Activated naive CD8-positive, alpha-beta T cell treated with anti-CD3 and anti-CD28 coated beads, Interleukin-2, amount 50 U/mL, for 24 hours (primary cell): Measurements from ENCODE around the gene UCN.
A peak's percentile ranks its signal among the peaks of the same experiment; 100 is the strongest.
"Not testable (repeated sequence)": the region's sequence is repeated elsewhere in the genome, so short reads cannot be mapped to it uniquely, and the experiment has no call there.

Source experiments
- ATAC-seq: fragments of 150-1000 bp; cut with Tn5 transposase; one replicate; pipeline ENCODE4 v1.10.0; 2021
- DNase-seq: peaks from one replicate; pipeline ENCODE4 v3.0.0; 2021
- H3K27ac Mint-ChIP-seq: one replicate; pipeline ENCODE4 v1.8.0; 2021; ENCODE audit warnings: mild to moderate bottlenecking, mixed read lengths
- H3K27me3 Mint-ChIP-seq: one replicate; pipeline ENCODE4 v1.8.0; 2021; ENCODE audit warnings: mixed read lengths
- H3K36me3 Mint-ChIP-seq: one replicate; pipeline ENCODE4 v1.8.0; 2021; ENCODE audit warnings: low read depth, mixed read lengths
- H3K4me1 Mint-ChIP-seq: one replicate; pipeline ENCODE4 v1.8.0; 2021; ENCODE audit warnings: mixed read lengths
- H3K4me3 Mint-ChIP-seq: one replicate; pipeline ENCODE4 v1.8.0; 2021; ENCODE audit warnings: mild to moderate bottlenecking, moderate library complexity, mixed read lengths
- H3K9me3 Mint-ChIP-seq: one replicate; pipeline ENCODE4 v1.8.0; 2021; ENCODE audit warnings: mixed read lengths

Gene UCN

GRCh38 chr2:27306136-27306535, 2.1 kb downstream of the UCN start:
- Mint-ChIP-seq H3K27ac (no peak overlapping the region), H3K27me3 (peaks cover 15% of the 10 kb centered on the region), H3K4me1 (peaks cover 12% of the 10 kb centered on the region), H3K4me3 (no peak overlapping the region), H3K9me3 (no peaks in the 10 kb centered on the region), H3K36me3 (peaks cover 8% of the 10 kb centered on the region)
- ATAC-seq (no peak), DNase-seq (no peak)

- Mint-ChIP-seq H3K36me3 (peaks cover 8% of the 10 kb centered on the region), H3K9me3 (no peaks in the 10 kb centered on the region), H3K27me3 (peaks cover 15% of the 10 kb centered on the region), H3K4me1 (peaks cover 12% of the 10 kb centered on the region), H3K4me3 (no peak overlapping the region), H3K27ac (no peak overlapping the region)
- ATAC-seq (no peak), DNase-seq (no peak)
These were observed 2.7 kb downstream of the UCN start for GRCh38 chr2:27305516-27305915.

GRCh38 chr2:27304488-27305240, 3.6 kb downstream of the UCN start:
- Mint-ChIP-seq H3K4me1 (peaks cover 12% of the 10 kb centered on the region), H3K4me3 (no peak overlapping the region), H3K36me3 (peaks cover 4% of the 10 kb centered on the region), H3K9me3 (no peaks in the 10 kb centered on the region), H3K27ac (no peak overlapping the region), H3K27me3 (peaks cover 15% of the 10 kb centered on the region)
- ATAC-seq (no peak), DNase-seq (no peak)

GRCh38 chr2:27303093-27304025, 4.9 kb downstream of the UCN start:
- Mint-ChIP-seq H3K27me3 (peaks cover 22% of the 10 kb centered on the region), H3K4me1 (peaks cover 12% of the 10 kb centered on the region), H3K36me3 (no peaks in the 10 kb centered on the region), H3K9me3 (no peaks in the 10 kb centered on the region), H3K27ac (no peak overlapping the region), H3K4me3 (peak overlapping the region; percentile 52)
- ATAC-seq (peak; percentile 74), DNase-seq (peak; percentile 44)

GRCh38 chr2:27300606-27301005, 7.6 kb downstream of the UCN start:
- ATAC-seq, H3K4me3 Mint-ChIP-seq, H3K4me1 Mint-ChIP-seq, H3K27ac Mint-ChIP-seq, H3K36me3 Mint-ChIP-seq, DNase-seq, H3K9me3 Mint-ChIP-seq: not testable (repeated sequence)
- peaks cover 23% of the 10 kb centered on the region for H3K27me3 Mint-ChIP-seq

- H3K27me3 Mint-ChIP-seq = peaks cover 14% of the 10 kb centered on the region
- H3K27ac Mint-ChIP-seq = no peak overlapping the region
- DNase-seq (no peak), ATAC-seq (no peak)
- no peak overlapping the region for H3K4me3 Mint-ChIP-seq
- H3K4me1 Mint-ChIP-seq = peaks cover 3% of the 10 kb centered on the region
- H3K9me3 Mint-ChIP-seq = no peaks in the 10 kb centered on the region
- H3K36me3 Mint-ChIP-seq = no peaks in the 10 kb centered on the region
These were observed 9.7 kb downstream of the UCN start for GRCh38 chr2:27298391-27299080.

GRCh38 chr2:27297195-27297594, 11.1 kb downstream of the UCN start:
- H3K9me3 Mint-ChIP-seq = no peaks in the 10 kb centered on the region
- H3K27me3 Mint-ChIP-seq = peaks cover 16% of the 10 kb centered on the region
- no peaks in the 10 kb centered on the region for H3K4me1 Mint-ChIP-seq
- H3K27ac Mint-ChIP-seq = no peak overlapping the region
- no peak overlapping the region for H3K4me3 Mint-ChIP-seq
- DNase-seq = no peak
- ATAC-seq = no peak
- no peaks in the 10 kb centered on the region for H3K36me3 Mint-ChIP-seq

GRCh38 chr2:27296481-27296880, 11.8 kb downstream of the UCN start:
- H3K27ac Mint-ChIP-seq = no peak overlapping the region
- DNase-seq = no peak
- H3K4me3 Mint-ChIP-seq = no peak overlapping the region
- H3K9me3 Mint-ChIP-seq = no peaks in the 10 kb centered on the region
- H3K27me3 Mint-ChIP-seq = peaks cover 17% of the 10 kb centered on the region
- no peaks in the 10 kb centered on the region for H3K4me1 Mint-ChIP-seq
- ATAC-seq = no peak
- H3K36me3 Mint-ChIP-seq = no peaks in the 10 kb centered on the region

GRCh38 chr2:27294928-27295327, 13.3 kb downstream of the UCN start:
- no peaks in the 10 kb centered on the region for H3K9me3 Mint-ChIP-seq
- H3K27me3 Mint-ChIP-seq = peaks cover 17% of the 10 kb centered on the region
- no peaks in the 10 kb centered on the region for H3K36me3 Mint-ChIP-seq
- no peak overlapping the region for H3K27ac Mint-ChIP-seq
- no peak overlapping the region for H3K4me3 Mint-ChIP-seq
- ATAC-seq = no peak
- H3K4me1 Mint-ChIP-seq = no peaks in the 10 kb centered on the region
- no peak for DNase-seq

- H3K36me3 Mint-ChIP-seq = no peaks in the 10 kb centered on the region
- H3K4me1 Mint-ChIP-seq = no peaks in the 10 kb centered on the region
- DNase-seq = no peak
- no peaks in the 10 kb centered on the region for H3K9me3 Mint-ChIP-seq
- H3K27me3 Mint-ChIP-seq = peaks cover 12% of the 10 kb centered on the region
- H3K4me3 Mint-ChIP-seq = no peak overlapping the region
- H3K27ac Mint-ChIP-seq = no peak overlapping the region
- ATAC-seq = no peak
These were observed 16.4 kb downstream of the UCN start for GRCh38 chr2:27291865-27292264.

GRCh38 chr2:27290549-27290948, 17.7 kb downstream of the UCN start:
- ATAC-seq = no peak
- H3K4me3 Mint-ChIP-seq = no peak overlapping the region
- peaks cover 10% of the 10 kb centered on the region for H3K27me3 Mint-ChIP-seq

GRCh38 chr2:27288610-27289009, 19.6 kb downstream of the UCN start:
- Mint-ChIP-seq H3K36me3 (no peaks in the 10 kb centered on the region), H3K27me3 (peaks cover 9% of the 10 kb centered on the region), H3K4me1 (no peaks in the 10 kb centered on the region), H3K27ac (no peak overlapping the region), H3K9me3 (no peaks in the 10 kb centered on the region), H3K4me3 (no peak overlapping the region)
- ATAC-seq (no peak), DNase-seq (no peak)

More at GRCh38 chr2:27290549-27290948, 17.7 kb downstream of the UCN start:
- Mint-ChIP-seq H3K9me3 (no peaks in the 10 kb centered on the region), H3K27ac (no peak overlapping the region), H3K4me1 (no peaks in the 10 kb centered on the region), H3K36me3 (no peaks in the 10 kb centered on the region)
- DNase-seq = no peak

- no peak overlapping the region for H3K4me3 Mint-ChIP-seq
- DNase-seq (no peak), ATAC-seq (no peak)
- H3K36me3 Mint-ChIP-seq = no peaks in the 10 kb centered on the region
- no peaks in the 10 kb centered on the region for H3K9me3 Mint-ChIP-seq
- no peaks in the 10 kb centered on the region for H3K4me1 Mint-ChIP-seq
- H3K27me3 Mint-ChIP-seq = peaks cover 19% of the 10 kb centered on the region
- H3K27ac Mint-ChIP-seq = no peak overlapping the region
These were observed 22.8 kb downstream of the UCN start for GRCh38 chr2:27285481-27285880.

GRCh38 chr2:27284996-27285395, 23.2 kb downstream of the UCN start:
- Mint-ChIP-seq H3K4me3 (no peak overlapping the region), H3K27ac (no peak overlapping the region), H3K27me3 (peaks cover 19% of the 10 kb centered on the region), H3K36me3 (no peaks in the 10 kb centered on the region), H3K4me1 (no peaks in the 10 kb centered on the region), H3K9me3 (no peaks in the 10 kb centered on the region)
- ATAC-seq (no peak), DNase-seq (no peak)
